Measurements from ENCODE around the gene MYOD1. TPM values are rescaled to one million over a fixed set of nuclear protein-coding genes. Genes with fewer than 3 reads are reported as not detected.
A peak's percentile ranks its signal among the peaks of the same experiment; 100 is the strongest.

The MYOD1 gene
- total and polyA plus RNA-seq, 2 of the 13 experiments (the other 11 are each of a cell fraction or from before 2014, with no cell fraction given), result not detected

- TF ChIP-seq THAP8 (CRISPR knock-in tag; IDR thresholded peaks at IDR 0.05; ENCODE audit: borderline replicate concordance), result 0 out of 2 replicates have a peak, but pooled peaks have one; percentile 36
- TF ChIP-seq CHD4 (IDR thresholded peaks at IDR 0.05; ENCODE audit: borderline replicate concordance, low read length), result peak; percentile 50; the same call in 1 of the 2 replicates
- no peak for TF ChIP-seq NR3C1 (CRISPR knock-in tag; IDR thresholded peaks at IDR 0.05)
- peak; percentile 53; the same call in 1 of the 2 replicates for TF ChIP-seq ZNF225 (CRISPR knock-in tag; IDR thresholded peaks at IDR 0.05)
- 0 out of 2 replicates have a peak, but pooled peaks have one; percentile 23 for TF ChIP-seq ZNF646 (CRISPR knock-in tag; IDR thresholded peaks at IDR 0.05)
- peak; percentile 88 for TF ChIP-seq FOXJ3 (CRISPR knock-in tag; IDR thresholded peaks at IDR 0.05; ENCODE audit: borderline replicate concordance)
- TF ChIP-seq ISL2 (CRISPR knock-in tag; IDR thresholded peaks at IDR 0.05), result peak; percentile 85
- TF ChIP-seq ZNF350 (CRISPR knock-in tag; IDR thresholded peaks at IDR 0.05; ENCODE audit: borderline replicate concordance, low read depth), result peak; percentile 98
- peak; percentile 67; the same call in 1 of the 2 replicates for TF ChIP-seq ZC3H13 (CRISPR knock-in tag; IDR thresholded peaks at IDR 0.05)
- no peak for TF ChIP-seq NCOA5 (CRISPR knock-in tag; IDR thresholded peaks at IDR 0.05)
- no peak; the same call in 1 of the 2 replicates for TF ChIP-seq ZIK1 (CRISPR knock-in tag; IDR thresholded peaks at IDR 0.05; ENCODE audit: borderline replicate concordance, low read depth)
- no peak for TF ChIP-seq ZNF549 (CRISPR knock-in tag; IDR thresholded peaks at IDR 0.05)
- TF ChIP-seq DDIT3 (CRISPR knock-in tag; IDR thresholded peaks at IDR 0.05), result no peak
- TF ChIP-seq TCF7 (IDR thresholded peaks at IDR 0.05; ENCODE audit: low read depth), result peak; percentile 80
- no peak for TF ChIP-seq MLXIP (CRISPR knock-in tag; IDR thresholded peaks at IDR 0.05; ENCODE audit: borderline replicate concordance)
- peak; percentile 94 for TF ChIP-seq RCOR2 (CRISPR knock-in tag; IDR thresholded peaks at IDR 0.05)
- TF ChIP-seq CBX5 (CRISPR knock-in tag; IDR thresholded peaks at IDR 0.05; ENCODE audit: borderline replicate concordance), result peak; percentile 90; the same call in 1 of the 2 replicates
Measured at GRCh38 chr11:17770048-17770652, 50.8 kb downstream of the MYOD1 start (continued).
